Activated T-cell treated with anti-CD3 and anti-CD28 coated beads, Interleukin-2, amount 50 U/mL, for 72 hours (primary cell): Measurements from ENCODE around the gene ZCCHC4. TPM values are rescaled to one million over a fixed set of nuclear protein-coding genes. Genes with fewer than 3 reads are reported as not detected.

Experiments used
- ATAC-seq, 2 donors: fragments of 150-1000 bp; cut with Tn5 transposase; replicated peaks in 1 of 2; 2 replicates each; pipeline ENCODE4 v1.10.0; 2021; ENCODE audit warnings: moderate library complexity in 2 of 2, mild to moderate bottlenecking in 1 of 2
- DNase-seq, 2 donors: peaks; one replicate each; pipeline ENCODE4 v3.0.0; 2021 to 2022; ENCODE audit warnings: mixed read lengths in 1 of 2
- H3K27ac Mint-ChIP-seq: one replicate; pipeline ENCODE4 v1.8.0; 2022; ENCODE audit warnings: mild to moderate bottlenecking, moderate library complexity, mixed read lengths
- H3K27me3 Mint-ChIP-seq: one replicate; pipeline ENCODE4 v1.8.0; 2022; ENCODE audit warnings: low read depth, mixed read lengths
- H3K36me3 Mint-ChIP-seq, 2 donors: one replicate each; pipeline ENCODE4 v1.8.0; 2022; ENCODE audit warnings: mixed read lengths in 2 of 2, mild to moderate bottlenecking in 1 of 2; ENCODE audit not compliant: insufficient read depth in 2 of 2
- H3K4me1 Mint-ChIP-seq: one replicate; pipeline ENCODE4 v1.8.0; 2022; ENCODE audit warnings: low read depth, mixed read lengths
- H3K4me3 Mint-ChIP-seq, 2 donors: one replicate each; pipeline ENCODE4 v1.8.0; 2022; ENCODE audit warnings: mild to moderate bottlenecking in 2 of 2, mixed read lengths in 2 of 2, moderate library complexity in 2 of 2
- H3K9me3 Mint-ChIP-seq, 2 donors: one replicate each; pipeline ENCODE4 v1.8.0; 2022; ENCODE audit warnings: mixed read lengths in 2 of 2
- total RNA-seq, 2 donors: library from RNA; stranded (reverse); gene quantifications; one replicate each; pipeline ENCODE4 v1.2.3, GENCODE V29; 2022

The ZCCHC4 gene
- 10 to 100 TPM; 14.1 to 16.8 TPM for total RNA-seq

- H3K27ac Mint-ChIP-seq: peak within 1 kb of the TSS; percentile 99
- H3K4me3 Mint-ChIP-seq: peak within 1 kb of the TSS; percentile 99 to 100
- no peaks in the 10 kb centered on the region for H3K9me3 Mint-ChIP-seq
- DNase-seq (peak; percentile 85 to 95), ATAC-seq (peak; percentile 96 to 97)
- peaks cover 39% of the 10 kb centered on the region for H3K4me1 Mint-ChIP-seq
- H3K36me3 Mint-ChIP-seq: peaks cover 0 to 14% of the 10 kb centered on the region in 2 donors
- H3K27me3 Mint-ChIP-seq: no peaks in the 10 kb centered on the region
Measured at GRCh38 chr4:25312496-25313200, at the start of gene ZCCHC4. Gene ZCCHC4 (plus strand): TSS chr4:25312774. CDS start chr4:25312810, 36 bp downstream.

- ATAC-seq (no peak), DNase-seq (no peak)
- Mint-ChIP-seq H3K4me3 (no peak overlapping the region), H3K27me3 (no peaks in the 10 kb centered on the region), H3K9me3 (no peaks in the 10 kb centered on the region), H3K4me1 (no peaks in the 10 kb centered on the region), H3K36me3 (peaks cover 4 to 20% of the 10 kb centered on the region in 2 donors), H3K27ac (no peak overlapping the region)
Measured at GRCh38 chr4:25271866-25272265, 40.7 kb upstream of the ZCCHC4 start.

GRCh38 chr4:25280210-25280609 lies 32.4 kb upstream of the ZCCHC4 start:
- Mint-ChIP-seq H3K27ac (no peak overlapping the region), H3K27me3 (no peaks in the 10 kb centered on the region), H3K36me3 (peaks cover 0 to 10% of the 10 kb centered on the region in 2 donors), H3K4me1 (no peaks in the 10 kb centered on the region), H3K9me3 (no peaks in the 10 kb centered on the region), H3K4me3 (no peak overlapping the region)
- peak in 1 of 2 donors; percentile 53 for ATAC-seq
- no peak for DNase-seq

- no peak overlapping the region for H3K27ac Mint-ChIP-seq
- peaks cover 9 to 15% of the 10 kb centered on the region in 2 donors for H3K36me3 Mint-ChIP-seq
- no peaks in the 10 kb centered on the region for H3K4me1 Mint-ChIP-seq
- peaks cover 30% of the 10 kb centered on the region for H3K27me3 Mint-ChIP-seq
- DNase-seq: no peak
- H3K4me3 Mint-ChIP-seq: no peak overlapping the region
- ATAC-seq: no peak
- H3K9me3 Mint-ChIP-seq: peaks cover 5 to 9% of the 10 kb centered on the region in 2 donors
Measured at GRCh38 chr4:25283948-25284347, 28.6 kb upstream of the ZCCHC4 start.

GRCh38 chr4:25284466-25284865 lies 28.1 kb upstream of the ZCCHC4 start:
- peaks cover 6 to 9% of the 10 kb centered on the region in 2 donors for H3K9me3 Mint-ChIP-seq
- no peak for DNase-seq
- no peak overlapping the region for H3K27ac Mint-ChIP-seq
- H3K4me3 Mint-ChIP-seq: no peak overlapping the region
- H3K36me3 Mint-ChIP-seq: peaks cover 9 to 15% of the 10 kb centered on the region in 2 donors
- H3K27me3 Mint-ChIP-seq: peaks cover 33% of the 10 kb centered on the region
- no peak for ATAC-seq
- H3K4me1 Mint-ChIP-seq: no peaks in the 10 kb centered on the region

- no peaks in the 10 kb centered on the region for H3K4me1 Mint-ChIP-seq
- peaks cover 38% of the 10 kb centered on the region for H3K27me3 Mint-ChIP-seq
- peaks cover 11% of the 10 kb centered on the region in 2 donors for H3K36me3 Mint-ChIP-seq
- H3K4me3 Mint-ChIP-seq: no peak overlapping the region
- DNase-seq: no peak
- peak in 1 of 2 donors; percentile 13 for ATAC-seq
- no peak overlapping the region for H3K27ac Mint-ChIP-seq
- peaks cover 9 to 10% of the 10 kb centered on the region in 2 donors for H3K9me3 Mint-ChIP-seq
Measured at GRCh38 chr4:25290490-25291067, 22.0 kb upstream of the ZCCHC4 start.

GRCh38 chr4:25291158-25291733 lies 21.3 kb upstream of the ZCCHC4 start:
- H3K4me3 Mint-ChIP-seq: no peak overlapping the region
- DNase-seq (no peak), ATAC-seq (no peak)
- H3K9me3 Mint-ChIP-seq: peaks cover 9 to 10% of the 10 kb centered on the region in 2 donors
- no peak overlapping the region for H3K27ac Mint-ChIP-seq
- H3K36me3 Mint-ChIP-seq: peaks cover 11% of the 10 kb centered on the region in 2 donors
- peaks cover 34% of the 10 kb centered on the region for H3K27me3 Mint-ChIP-seq
- no peaks in the 10 kb centered on the region for H3K4me1 Mint-ChIP-seq

GRCh38 chr4:25297528-25298242 lies 14.9 kb upstream of the ZCCHC4 start:
- Mint-ChIP-seq H3K4me3 (peak overlapping the region in 1 of 2 donors; percentile 10), H3K27ac (no peak overlapping the region), H3K27me3 (peaks cover 8% of the 10 kb centered on the region), H3K4me1 (peaks cover 11% of the 10 kb centered on the region), H3K36me3 (no peaks in the 10 kb centered on the region), H3K9me3 (no peaks in the 10 kb centered on the region)
- ATAC-seq (no peak), DNase-seq (no peak)

GRCh38 chr4:25299476-25300203 lies 12.9 kb upstream of the ZCCHC4 start:
- H3K4me1 Mint-ChIP-seq: peaks cover 11% of the 10 kb centered on the region
- H3K36me3 Mint-ChIP-seq: no peaks in the 10 kb centered on the region
- H3K27ac Mint-ChIP-seq: no peak overlapping the region
- H3K9me3 Mint-ChIP-seq: no peaks in the 10 kb centered on the region
- H3K4me3 Mint-ChIP-seq: no peak overlapping the region
- ATAC-seq (no peak), DNase-seq (no peak)
- peaks cover 8% of the 10 kb centered on the region for H3K27me3 Mint-ChIP-seq

- Mint-ChIP-seq H3K9me3 (no peaks in the 10 kb centered on the region), H3K36me3 (no peaks in the 10 kb centered on the region), H3K27ac (no peak overlapping the region), H3K27me3 (peaks cover 8% of the 10 kb centered on the region), H3K4me1 (peaks cover 11% of the 10 kb centered on the region), H3K4me3 (no peak overlapping the region)
- ATAC-seq (no peak), DNase-seq (no peak)
Measured at GRCh38 chr4:25301471-25301870, 11.1 kb upstream of the ZCCHC4 start.

GRCh38 chr4:25302626-25303025 lies 9.9 kb upstream of the ZCCHC4 start:
- Mint-ChIP-seq H3K27me3 (peaks cover 8% of the 10 kb centered on the region), H3K9me3 (no peaks in the 10 kb centered on the region), H3K27ac (no peak overlapping the region), H3K4me3 (no peak overlapping the region), H3K36me3 (no peaks in the 10 kb centered on the region), H3K4me1 (peaks cover 9% of the 10 kb centered on the region)
- ATAC-seq: no peak
- no peak for DNase-seq

- Mint-ChIP-seq H3K36me3 (no peaks in the 10 kb centered on the region), H3K4me3 (no peak overlapping the region), H3K27ac (no peak overlapping the region), H3K9me3 (no peaks in the 10 kb centered on the region), H3K27me3 (peaks cover 8% of the 10 kb centered on the region), H3K4me1 (no peaks in the 10 kb centered on the region)
- no peak for ATAC-seq
- no peak for DNase-seq
Measured at GRCh38 chr4:25303578-25303977, 9.0 kb upstream of the ZCCHC4 start.
